Measurements from ENCODE around the gene PLOD3.
A peak's percentile ranks its signal among the peaks of the same experiment; 100 is the strongest.
"Not testable (repeated sequence)": the region's sequence is repeated elsewhere in the genome, so short reads cannot be mapped to it uniquely, and the experiment has no call there.

Gene PLOD3, protein sequence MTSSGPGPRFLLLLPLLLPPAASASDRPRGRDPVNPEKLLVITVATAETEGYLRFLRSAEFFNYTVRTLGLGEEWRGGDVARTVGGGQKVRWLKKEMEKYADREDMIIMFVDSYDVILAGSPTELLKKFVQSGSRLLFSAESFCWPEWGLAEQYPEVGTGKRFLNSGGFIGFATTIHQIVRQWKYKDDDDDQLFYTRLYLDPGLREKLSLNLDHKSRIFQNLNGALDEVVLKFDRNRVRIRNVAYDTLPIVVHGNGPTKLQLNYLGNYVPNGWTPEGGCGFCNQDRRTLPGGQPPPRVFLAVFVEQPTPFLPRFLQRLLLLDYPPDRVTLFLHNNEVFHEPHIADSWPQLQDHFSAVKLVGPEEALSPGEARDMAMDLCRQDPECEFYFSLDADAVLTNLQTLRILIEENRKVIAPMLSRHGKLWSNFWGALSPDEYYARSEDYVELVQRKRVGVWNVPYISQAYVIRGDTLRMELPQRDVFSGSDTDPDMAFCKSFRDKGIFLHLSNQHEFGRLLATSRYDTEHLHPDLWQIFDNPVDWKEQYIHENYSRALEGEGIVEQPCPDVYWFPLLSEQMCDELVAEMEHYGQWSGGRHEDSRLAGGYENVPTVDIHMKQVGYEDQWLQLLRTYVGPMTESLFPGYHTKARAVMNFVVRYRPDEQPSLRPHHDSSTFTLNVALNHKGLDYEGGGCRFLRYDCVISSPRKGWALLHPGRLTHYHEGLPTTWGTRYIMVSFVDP

DNA sequence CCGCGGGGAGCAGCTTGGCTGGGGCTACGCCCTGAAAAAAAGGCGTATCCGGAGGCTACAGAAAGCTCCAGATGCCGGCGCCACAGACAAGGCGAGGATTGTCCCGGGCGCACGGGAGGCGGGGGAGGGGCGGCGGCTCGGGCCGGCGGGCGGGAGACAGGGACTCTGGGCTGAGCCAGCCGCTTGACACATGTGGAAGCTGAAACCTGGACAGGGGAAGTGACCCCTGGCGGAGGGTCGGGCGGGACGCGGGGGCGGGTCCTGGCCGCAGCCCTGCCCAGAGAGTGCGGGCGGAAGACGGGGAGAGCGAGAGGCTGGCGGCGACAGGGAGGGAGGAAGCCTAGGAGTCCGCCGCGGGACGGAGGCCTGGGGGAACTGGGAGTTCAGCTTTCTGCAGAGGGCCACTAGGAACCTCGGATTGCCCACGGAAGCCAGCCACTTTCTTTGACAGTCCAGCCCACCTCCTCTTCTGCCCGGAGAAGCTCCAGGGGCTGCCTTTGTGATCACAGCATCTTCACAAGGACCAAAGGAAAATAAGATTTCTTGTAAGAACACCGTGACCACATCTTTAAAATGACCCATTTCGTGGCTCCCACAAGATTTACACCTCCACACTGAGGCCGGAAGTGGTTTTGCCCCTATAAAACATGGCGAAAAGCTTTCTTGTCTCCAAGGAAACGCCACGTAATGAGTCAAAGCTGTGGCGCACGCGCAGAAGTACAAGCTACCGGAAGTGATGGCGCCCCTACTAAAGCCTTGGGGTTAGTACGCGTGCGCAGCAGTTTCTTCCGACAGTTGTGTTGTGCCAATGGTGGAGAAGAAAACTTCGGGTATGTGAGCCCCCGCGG lies at the start of gene PLOD3, which contains the start of gene ZNHIT1:
PLOD3 (minus strand) TSS at position 194 of the 848 bp plus-strand sequence. CDS start 307 bp downstream, outside the sequence.
ZNHIT1 (plus strand) TSS at position 778 of the 848 bp plus-strand sequence; CDS start at position 809, 31 bp downstream.
- peak; percentile 95 for DNase-seq (ENCODE audit: low read depth)

DNA sequence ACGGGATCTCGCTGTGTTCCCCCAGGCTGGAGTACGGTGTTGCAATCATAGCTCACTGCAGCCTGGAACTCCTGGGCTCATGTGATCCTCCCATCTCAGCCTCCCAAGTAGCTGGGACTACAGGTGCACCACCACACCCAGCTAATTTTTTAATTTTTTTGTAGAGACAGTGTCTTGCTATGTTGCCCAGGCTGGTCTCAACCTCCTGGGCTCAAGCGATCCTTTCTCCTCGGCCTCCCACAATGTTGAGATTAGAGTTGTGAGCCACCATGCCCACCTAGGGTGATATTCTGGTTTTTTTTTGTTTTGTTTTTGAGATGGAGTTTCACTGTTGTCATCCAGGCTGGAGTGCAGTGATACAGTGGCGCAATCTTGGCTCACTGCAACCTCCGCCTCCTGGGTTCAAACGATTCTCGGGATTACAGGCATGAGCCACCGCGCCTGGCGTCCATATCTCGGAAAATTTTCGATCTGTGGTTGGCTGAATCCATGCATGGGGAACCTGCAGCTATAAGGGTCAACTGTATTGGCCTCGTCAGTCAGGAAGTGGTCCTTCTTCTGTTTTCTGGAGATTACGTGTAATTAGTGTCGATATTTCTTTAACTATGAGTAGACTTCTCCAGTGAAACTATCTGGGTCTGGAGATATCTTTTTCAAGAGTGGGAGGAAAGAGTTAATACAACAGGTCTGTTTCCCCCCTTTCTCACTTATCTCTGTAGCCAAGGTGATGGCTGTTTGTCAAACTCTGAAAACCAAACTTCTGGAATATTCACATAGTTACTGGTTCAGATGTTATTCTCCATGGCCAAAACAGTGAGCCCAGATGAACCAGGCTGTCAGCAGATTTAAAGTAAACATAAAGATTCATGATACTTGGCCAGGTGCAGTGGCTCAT lies 48.5 kb upstream of the PLOD3 start:
- DNase-seq (ENCODE audit: low read depth), result peak; percentile 72

DNA sequence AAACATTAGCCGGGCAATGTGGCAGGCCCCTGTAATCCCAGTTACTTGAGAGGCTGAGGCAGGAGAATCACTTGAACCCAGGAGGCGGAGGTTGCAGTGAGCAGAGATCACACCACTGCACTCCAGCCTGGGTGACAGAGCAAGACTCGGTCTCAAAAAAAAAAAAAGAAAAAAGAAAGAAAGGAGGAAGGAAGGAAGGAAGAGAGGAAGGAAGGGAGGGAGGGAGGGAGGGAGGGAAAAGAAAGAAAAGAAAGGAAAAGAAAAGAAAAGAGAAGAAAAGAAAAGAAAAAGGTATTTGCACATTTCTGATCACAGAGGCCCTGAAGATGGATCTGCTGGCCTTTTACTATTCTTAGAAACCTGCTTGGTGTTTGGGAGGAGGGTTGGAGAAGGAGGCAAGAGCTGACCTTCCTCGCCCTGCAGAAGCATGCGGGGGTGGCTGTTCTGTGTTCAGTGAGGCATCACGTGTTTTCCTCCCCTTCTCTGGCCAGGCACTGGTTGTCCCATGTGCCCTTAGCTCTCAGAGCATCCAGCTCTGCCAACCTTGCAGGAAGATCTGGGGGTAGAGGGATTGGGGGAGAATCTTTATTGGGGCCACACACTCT lies 46.8 kb upstream of the PLOD3 start:
- DNase-seq (ENCODE audit: low read depth), result not testable (repeated sequence)

DNA sequence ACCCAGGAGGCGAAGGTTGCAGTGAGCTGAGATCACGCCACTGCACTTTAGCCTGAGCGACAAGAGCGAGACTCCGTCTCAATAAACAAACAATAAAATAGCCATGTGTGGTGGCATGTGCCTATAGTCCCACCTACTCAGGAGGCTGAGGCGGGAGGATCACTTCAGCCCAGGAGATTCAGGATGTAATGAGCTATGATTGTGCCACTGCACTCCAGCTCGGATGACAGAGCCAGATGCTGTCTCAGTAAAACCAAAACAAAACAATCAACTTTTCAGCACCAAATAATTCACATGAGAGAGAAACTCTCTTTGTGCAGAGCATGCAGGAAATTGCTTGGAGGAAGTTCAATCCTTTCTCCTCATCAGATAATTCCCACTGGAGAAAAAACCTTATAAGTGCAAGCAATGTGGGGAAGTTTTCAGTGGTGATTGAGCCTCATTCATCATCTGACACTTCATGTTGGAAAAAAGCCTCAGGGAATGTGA lies 40.9 kb upstream of the PLOD3 start:
- no peak for DNase-seq (ENCODE audit: low read depth)

DNA sequence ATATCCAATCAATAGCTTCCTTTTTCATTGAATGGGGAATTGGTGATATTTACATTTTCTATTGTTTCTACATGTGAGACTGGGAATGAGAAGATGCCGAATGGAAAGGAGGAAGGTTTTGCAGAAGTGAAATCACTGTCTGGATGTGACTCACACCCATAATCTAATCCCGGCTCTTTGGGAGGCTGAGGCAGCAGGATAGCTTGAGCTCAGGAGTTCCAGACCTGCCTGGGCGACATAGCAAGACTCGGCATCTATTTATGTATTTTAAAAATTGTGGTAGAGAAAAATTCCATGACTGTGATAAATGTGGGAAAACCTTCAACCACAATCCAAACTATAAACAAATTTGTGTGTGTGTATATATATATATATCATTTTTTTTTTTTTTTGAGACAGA lies 38.4 kb upstream of the PLOD3 start:
- DNase-seq (ENCODE audit: low read depth), result no peak

DNA sequence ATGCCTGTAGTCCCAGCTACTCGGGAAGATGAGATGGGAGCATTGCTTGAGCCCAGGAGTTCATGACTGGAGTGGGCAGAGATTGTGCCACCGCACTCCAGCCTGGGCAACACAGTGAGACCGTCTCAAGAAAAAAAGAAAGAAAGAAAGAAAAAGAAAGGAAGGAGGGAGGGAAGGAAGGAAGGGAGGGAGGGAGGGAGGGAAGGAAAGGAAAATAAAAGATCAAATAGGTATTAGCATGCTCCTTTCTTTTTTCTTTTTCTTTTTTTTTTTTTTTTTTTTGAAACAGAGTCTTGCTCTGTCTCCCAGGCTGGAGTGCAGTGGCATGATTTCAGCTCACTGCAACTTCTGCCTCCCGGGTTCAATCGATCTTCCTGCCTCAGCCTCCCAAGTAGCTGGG lies 35.8 kb upstream of the PLOD3 start:
- not testable (repeated sequence) for DNase-seq (ENCODE audit: low read depth)

DNA sequence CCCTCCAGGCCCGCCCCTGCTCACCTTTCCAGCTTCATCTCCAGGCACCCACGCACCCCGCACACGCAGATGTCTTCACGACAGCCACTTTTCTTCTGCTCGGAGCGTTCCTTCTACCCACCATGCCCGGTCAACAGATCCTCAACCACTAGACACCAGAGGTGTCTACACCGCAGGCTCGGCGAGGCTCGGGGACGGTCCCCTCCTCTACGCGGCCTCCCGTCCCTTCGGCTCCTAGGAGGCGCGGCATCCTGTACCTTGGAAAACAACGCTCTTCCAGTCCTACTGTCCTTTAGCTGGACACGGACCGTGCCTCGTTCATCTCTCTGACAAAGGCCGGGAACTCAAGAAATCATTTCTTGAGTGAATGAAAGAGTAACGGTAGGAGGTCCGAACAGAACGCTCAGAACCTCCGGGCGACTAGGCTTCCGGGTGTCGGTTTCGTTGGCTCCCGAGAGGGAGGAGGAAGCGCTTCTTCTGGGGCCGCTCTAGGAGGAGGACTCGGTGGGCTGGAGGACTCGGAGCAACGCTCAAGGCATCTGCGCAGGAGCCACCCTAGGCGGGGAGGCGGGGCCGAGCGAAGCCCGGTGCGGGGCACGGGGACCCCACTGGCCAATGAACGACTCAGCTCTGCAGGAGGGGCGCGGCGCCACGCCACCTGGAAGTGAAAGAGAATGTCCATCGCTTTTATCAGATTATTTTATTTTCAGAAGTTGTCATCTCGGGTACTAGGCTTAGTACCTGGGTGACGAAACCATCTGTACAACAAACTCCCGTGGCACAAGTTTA lies 34.7 kb upstream of the PLOD3 start:
- peak; percentile 95 for DNase-seq (ENCODE audit: low read depth)

DNA sequence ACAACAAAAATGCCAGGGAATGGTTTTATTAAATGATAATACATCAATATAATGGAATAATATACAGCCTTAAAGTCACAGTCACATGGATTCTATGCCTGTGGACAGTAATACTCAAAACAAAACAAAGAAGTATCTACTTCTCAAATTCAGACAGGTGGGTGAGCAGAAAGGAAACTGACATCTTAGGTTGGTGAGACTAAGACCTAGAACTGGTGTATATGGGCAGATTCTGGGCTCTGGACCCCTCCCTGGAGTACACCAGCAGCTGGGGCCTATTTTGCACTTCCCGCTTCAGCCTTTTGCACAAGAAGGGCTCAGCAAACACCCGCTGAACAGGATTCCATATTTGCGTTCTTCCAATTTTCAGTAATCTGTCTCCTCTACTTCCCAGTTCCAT lies 32.9 kb upstream of the PLOD3 start:
- no peak for DNase-seq (ENCODE audit: low read depth)

DNA sequence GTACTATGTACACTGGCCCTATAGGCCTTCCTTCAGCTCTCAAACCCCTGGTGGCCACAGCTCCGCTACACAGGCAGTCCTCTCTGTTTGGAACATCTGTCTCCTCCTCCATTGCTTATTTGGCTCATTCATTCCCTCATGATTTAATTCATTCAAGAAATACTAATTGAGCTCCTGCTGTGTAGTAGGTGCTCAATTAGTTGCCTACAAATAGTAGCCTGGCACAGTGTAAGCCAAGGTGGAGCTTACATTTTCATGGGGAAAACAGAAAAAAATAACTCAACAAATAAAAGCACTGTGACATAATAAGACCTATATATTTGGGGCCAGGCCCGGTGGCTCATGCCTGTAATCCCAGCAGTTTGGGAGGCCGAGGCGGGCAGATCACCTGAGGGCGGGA lies 30.9 kb upstream of the PLOD3 start:
- no peak for DNase-seq (ENCODE audit: low read depth)

DNA sequence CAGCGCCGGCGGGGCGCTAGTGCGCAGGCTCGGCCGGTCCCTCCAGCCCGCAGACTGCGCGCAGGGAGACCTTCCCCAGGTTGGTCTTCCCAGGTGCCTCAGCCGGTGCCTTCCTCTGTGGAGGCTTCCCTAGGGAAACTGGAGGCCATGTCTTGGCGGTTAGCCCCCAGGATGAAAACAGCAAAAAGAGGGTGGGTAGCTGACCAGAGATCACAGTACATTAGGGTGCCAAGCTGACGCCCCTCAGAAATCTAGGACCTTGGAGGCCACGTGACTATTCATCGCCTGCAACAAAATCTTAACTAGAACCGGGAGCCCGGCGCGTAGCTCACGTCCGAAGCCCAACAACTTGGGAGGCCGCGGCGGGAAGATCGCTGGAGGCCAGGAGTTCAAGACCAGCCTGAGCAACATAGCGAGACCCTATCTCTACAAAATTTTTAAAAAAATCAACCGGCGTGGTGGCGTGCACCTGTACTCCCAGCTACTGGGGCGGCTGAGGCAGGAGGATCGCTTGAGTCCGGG lies 27.8 kb upstream of the PLOD3 start:
- DNase-seq (ENCODE audit: low read depth), result no peak

DNA sequence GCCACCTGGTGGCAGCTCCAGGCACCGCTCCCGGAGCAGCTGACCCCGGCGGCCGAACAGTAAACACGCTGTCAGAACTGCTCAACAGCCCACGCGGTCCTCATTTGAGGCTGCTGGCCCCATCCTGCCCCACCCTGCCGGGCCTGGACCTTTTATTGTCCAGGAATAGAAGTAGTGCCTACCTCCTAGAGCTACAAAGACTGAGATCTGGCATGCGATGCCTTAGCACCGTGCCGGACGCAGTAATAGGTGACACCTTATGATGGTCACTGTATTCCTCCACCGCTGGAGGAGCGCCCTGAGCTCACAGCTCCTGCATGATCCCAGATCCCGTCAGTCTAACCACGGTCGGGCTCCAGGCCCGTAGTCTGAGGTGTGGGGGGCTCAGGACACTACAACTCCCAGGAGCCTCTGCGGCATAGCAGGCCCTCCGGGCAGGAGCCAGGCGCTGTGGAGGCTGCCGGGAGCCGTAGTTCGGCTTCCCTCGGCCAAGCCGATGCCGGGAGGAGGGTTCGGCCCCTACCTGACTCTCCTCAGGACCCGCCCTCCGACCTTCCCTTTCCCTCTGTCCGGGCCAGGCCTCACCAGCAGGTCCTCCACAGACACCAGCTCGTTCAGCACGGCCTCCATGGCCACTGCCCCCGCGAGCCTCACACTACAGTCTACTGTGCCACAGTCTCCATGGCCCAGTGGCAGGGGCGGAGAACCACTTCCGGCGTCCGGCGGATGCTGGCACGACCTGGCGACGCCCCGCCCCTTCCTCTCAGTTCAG lies 27.2 kb upstream of the PLOD3 start, which contains the start of gene FIS1:
FIS1 (minus strand) TSS at position 707 of the 772 bp plus-strand sequence; CDS start at position 630, 77 bp downstream.
- peak; percentile 83 for DNase-seq (ENCODE audit: low read depth)

DNA sequence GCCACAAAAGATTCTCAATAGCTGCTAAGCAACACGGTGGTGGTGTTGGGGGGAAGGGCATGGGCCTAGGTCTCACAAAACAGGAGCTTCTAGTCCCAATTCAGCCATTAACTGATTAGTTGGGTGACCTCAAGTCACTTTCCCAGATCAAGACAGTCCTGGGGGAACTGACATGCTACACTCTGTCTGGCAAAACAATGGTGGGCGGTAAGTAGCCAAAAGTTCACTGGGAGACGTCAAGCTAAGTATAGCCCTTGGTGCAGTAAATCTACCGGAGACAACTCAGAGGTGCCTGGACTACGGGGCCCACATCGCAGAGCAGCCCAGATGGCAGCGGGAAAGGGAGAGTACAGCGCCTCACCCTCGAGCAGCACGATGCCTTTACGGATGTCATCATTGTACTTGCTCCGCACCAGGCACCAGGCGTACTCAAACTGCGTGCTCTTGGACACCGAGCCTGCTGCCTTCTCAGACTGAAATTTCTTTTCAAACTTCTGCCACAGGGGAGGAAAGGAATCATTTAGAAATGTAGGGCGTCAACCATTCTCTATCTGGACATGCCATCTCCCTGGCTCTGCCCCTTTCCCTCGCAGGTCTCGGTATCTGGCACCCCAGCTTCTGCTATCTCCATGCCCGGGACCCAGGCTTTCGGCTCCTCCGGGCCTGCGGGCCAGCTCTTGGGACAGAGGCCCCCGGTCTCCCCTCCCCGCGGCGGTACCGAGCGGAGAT lies 26.4 kb upstream of the PLOD3 start:
- no peak for DNase-seq (ENCODE audit: low read depth)

DNA sequence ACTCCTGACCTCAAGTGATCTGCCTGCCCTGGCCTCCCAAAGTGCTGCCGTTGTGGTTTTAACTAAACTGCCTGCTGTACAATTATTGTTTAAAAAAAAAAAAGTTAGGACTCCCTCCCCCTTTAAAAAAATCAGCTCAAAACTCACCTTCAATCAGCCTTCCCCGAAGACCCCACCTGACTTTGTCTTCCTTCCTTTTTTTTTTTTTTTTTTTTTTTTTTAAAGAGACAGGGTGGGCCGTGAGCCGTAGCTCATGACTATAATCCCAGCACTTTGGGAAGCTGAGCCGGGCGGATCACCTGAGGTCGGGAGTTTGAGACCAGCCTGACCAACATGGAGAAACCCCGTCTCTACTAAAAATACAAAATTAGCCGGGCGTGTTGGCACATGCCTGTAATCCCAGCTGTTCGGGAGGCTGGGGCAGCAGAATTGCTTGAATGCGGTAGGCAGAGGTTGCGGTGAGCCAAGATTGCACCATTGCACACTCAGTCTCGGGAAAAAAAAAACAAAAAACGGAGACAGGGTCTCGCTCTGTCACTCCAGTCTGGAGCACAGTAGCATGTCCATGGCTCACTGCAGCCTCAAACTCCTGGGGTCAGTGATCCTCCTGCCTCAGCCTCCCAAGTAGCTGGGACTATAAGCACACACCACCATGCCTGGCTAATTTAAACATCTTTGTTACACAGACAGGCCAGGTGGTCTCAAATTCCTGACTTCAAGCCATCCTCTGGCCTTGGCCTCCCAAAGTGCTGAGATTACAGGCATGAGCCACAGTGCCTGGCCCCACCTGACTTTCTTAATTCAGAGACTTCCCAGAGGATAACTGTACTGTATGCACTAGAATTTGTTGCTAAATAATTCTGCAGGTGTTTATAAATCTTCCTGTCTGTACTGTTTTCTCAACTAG lies 24.3 kb upstream of the PLOD3 start:
- DNase-seq (ENCODE audit: low read depth), result no peak

DNA sequence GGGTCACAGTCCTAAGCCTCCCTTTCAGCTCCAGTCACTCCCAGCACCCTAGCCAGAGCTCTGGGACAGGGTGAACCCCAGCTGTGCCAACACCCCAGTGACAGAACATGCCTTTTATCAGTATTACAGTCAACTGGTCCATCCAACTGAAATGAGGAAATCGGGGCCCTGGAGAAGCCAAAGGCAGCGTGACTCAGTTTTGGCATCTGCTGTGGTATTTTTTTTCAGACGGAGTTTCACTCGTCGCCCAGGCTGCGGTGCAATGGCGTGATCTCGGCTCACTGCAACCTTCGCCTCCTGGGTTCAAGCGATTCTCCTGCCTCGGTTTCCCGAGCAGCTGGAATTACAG lies 23.6 kb upstream of the PLOD3 start:
- DNase-seq (ENCODE audit: low read depth), result no peak

DNA sequence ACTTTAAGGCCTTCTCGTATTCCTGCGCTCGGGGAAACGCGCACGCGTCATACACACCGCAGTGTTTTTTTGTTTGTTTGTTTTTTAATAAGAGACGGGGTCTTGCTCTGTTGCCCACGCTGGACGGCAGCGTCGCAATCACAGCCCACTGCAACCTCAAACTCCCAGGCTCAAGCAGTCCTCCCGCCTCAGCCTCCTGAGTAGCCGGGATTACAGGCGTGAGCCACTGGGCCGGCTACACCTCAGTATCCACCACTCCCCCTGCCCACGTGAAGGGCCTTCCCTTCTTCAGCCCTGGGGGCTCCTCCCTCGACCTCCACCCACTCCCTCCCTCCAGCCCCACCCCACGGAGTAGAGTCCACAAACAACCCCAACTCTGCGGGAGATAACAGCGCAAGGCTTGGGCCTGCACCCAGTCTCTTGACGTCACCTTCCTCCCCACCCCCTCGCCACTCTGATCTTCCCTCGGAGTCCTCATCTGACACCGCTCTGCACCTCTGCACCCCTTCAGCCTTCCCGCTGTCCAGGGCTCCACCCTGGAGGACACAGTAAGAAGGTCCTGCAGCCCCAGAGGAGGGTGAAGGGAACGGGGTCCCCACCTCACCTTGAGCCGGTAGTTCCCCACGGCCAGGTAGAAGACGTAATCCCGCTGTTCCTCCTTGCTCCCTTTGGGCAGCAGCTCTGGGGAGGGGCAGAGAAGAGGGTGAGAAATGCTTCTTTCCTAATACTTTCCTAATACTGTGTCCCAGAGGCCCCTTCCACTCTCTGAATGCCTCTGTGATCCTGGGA lies 23.0 kb upstream of the PLOD3 start:
- DNase-seq (ENCODE audit: low read depth), result no peak

DNA sequence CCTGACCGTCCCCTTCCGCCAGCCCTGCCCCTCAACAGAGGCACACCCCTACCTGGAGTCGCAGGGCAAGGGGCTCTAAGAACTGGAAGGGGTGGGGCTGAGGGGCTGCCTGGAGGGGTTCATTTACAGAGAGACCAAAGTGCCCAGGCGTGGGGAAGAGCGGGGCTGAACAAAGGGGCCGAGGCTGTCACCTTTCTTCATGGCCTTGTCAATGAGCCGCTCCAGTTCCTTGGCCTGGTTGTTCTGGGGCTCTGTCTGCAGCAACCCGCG lies 22.5 kb upstream of the PLOD3 start:
- no peak for DNase-seq (ENCODE audit: low read depth)
